Spinal cord (tissue), 10 donors: Measurements from ENCODE around the gene ZNF749. TPM values are rescaled to one million over a fixed set of nuclear protein-coding genes. Genes with fewer than 3 reads are reported as not detected.
A peak's percentile ranks its signal among the peaks of the same experiment; 100 is the strongest.

ENCODE experiments used
- DNase-seq, 6 donors: peaks; one replicate each; pipeline versions ENCODE4 v3.0.0 to v3.0.0-alpha.2; 2013 to 2015; ENCODE audit warnings: low spot score in 6 of 6, low read depth in 4 of 6
- H3K27ac ChIP-seq: one replicate; pipeline ENCODE4 v1.5.1; 2013; ENCODE audit warnings: low read depth, low read length, control low read depth
- H3K27me3 ChIP-seq: one replicate; pipeline ENCODE4 v1.6.1; 2013; ENCODE audit warnings: low read length; ENCODE audit not compliant: control insufficient read depth, insufficient read depth
- H3K36me3 ChIP-seq: one replicate; pipeline ENCODE4 v1.6.1; 2013; ENCODE audit warnings: low read length; ENCODE audit not compliant: control insufficient read depth, insufficient read depth
- H3K4me1 ChIP-seq: one replicate; pipeline ENCODE4 v1.6.1; 2013; ENCODE audit warnings: low read length; ENCODE audit not compliant: control insufficient read depth, insufficient read depth
- H3K4me3 ChIP-seq: one replicate; pipeline ENCODE4 v1.5.1; 2013; ENCODE audit warnings: low read depth, low read length, control low read depth
- H3K9me3 ChIP-seq: one replicate; pipeline ENCODE4 v1.6.1; 2013; ENCODE audit warnings: low read length; ENCODE audit not compliant: control insufficient read depth, insufficient read depth
- whole genome bisulfite sequencing: methylation state at CpG from one replicate; pipeline ENCODE4 v1.1.5; 2013; ENCODE audit warnings: missing lambda C conversion rate; ENCODE audit not compliant: insufficient coverage; 5-methylcytosine and 5-hydroxymethylcytosine counted together
- polyA plus RNA-seq, 2 donors: library from polyadenylated mRNA; unstranded; fragments of 120-200 nt; gene quantifications; one replicate each; pipeline ENCODE4 v1.2.1, GENCODE V29; 2013; ENCODE audit not compliant: insufficient read length in 2 of 2
- total RNA-seq, 2 donors: library from RNA; depleted of rRNA in 1 of 2; stranded (reverse); fragments of 120-200 nt in 1 of 2; fragments of >200 nt in 1 of 2; gene quantifications; one replicate each; pipeline versions ENCODE4 v1.2.3 to v1.2.4, GENCODE V29; 2013 to 2014
- donor health status: healthy.

ZNF749 gene
- total and polyA plus RNA-seq, 4 donors: 12.4 to 18.7 (median 14.2) TPM

DNA sequence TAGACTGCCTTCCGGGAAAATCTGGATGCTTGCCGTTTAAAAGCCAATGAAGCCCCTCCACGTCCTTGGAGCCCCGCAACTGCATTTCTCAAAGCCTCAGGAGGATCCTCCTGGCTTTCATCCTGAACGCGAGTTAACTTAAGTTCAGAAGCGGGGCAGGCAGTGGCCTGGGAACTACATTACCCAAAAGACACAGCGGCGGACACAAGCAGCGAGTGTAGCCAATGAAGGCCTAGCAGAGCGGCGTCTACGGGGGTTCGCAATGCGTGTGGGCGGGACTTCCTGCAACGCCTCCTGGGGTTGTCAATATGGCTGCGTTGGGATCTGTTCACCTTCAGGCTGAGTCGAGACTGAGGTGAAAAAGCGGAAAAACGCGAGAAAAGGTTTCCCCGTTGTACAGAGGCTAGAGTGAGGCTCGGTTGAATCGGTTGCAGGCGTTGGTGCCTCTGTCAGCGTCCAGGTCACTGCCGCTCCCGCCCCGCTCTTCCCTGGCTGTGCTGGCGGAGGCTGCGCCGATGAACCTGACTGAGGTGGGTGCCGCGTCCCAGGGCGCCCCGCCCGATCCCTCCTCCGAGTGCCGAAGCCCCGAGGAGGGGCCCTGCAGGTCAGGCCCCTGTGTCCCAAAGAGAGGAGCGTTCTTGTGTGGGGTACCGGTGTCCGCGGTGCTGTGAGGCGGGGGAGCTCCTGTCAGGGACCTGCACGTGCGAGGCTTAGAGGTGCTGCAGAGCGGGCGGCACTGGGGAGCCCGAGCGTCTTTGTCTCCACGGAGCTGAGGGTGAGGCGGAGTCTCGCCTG, 24.1 kb upstream of the ZNF749 start, which contains the start of gene ZNF17:
Gene ZNF17, plus strand, starts transcription at position 285 of the 795 bp plus-strand sequence. CDS start 2,455 bp downstream, outside the sequence.
- H3K4me1 ChIP-seq: peaks cover 13% of the 10 kb centered on the region
- H3K9me3 ChIP-seq: no peaks in the 10 kb centered on the region
- no peak within 1 kb of the TSS for H3K27ac ChIP-seq
- H3K4me3 ChIP-seq: peak within 1 kb of the TSS; percentile 90
- peaks cover 23% of the 10 kb centered on the region for H3K36me3 ChIP-seq
- peak; percentile 82 to 98 (median 90) for DNase-seq
- WGBS: under 1% methylated on average over 55 of the region's 55 CpGs
- no peaks in the 10 kb centered on the region for H3K27me3 ChIP-seq

- Histone ChIP-seq H3K36me3 (peaks cover 35% of the 10 kb centered on the region), H3K4me3 (no peak overlapping the region), H3K27me3 (no peaks in the 10 kb centered on the region), H3K9me3 (no peaks in the 10 kb centered on the region), H3K4me1 (no peaks in the 10 kb centered on the region), H3K27ac (no peak overlapping the region)
- DNase-seq: no peak
- 100% methylated on average over 2 of the region's 4 CpGs for WGBS
Measured at GRCh38 chr19:57419439-57419838, 15.7 kb upstream of the ZNF749 start.

GRCh38 chr19:57421037-57421436, 14.1 kb upstream of the ZNF749 start:
- H3K9me3 ChIP-seq: no peaks in the 10 kb centered on the region
- no peak for DNase-seq
- no peak overlapping the region for H3K4me3 ChIP-seq
- H3K27me3 ChIP-seq: no peaks in the 10 kb centered on the region
- H3K27ac ChIP-seq: no peak overlapping the region
- H3K4me1 ChIP-seq: no peaks in the 10 kb centered on the region
- WGBS: no CpG with 5 or more reads among the region's 3 CpGs
- peaks cover 29% of the 10 kb centered on the region for H3K36me3 ChIP-seq

DNA sequence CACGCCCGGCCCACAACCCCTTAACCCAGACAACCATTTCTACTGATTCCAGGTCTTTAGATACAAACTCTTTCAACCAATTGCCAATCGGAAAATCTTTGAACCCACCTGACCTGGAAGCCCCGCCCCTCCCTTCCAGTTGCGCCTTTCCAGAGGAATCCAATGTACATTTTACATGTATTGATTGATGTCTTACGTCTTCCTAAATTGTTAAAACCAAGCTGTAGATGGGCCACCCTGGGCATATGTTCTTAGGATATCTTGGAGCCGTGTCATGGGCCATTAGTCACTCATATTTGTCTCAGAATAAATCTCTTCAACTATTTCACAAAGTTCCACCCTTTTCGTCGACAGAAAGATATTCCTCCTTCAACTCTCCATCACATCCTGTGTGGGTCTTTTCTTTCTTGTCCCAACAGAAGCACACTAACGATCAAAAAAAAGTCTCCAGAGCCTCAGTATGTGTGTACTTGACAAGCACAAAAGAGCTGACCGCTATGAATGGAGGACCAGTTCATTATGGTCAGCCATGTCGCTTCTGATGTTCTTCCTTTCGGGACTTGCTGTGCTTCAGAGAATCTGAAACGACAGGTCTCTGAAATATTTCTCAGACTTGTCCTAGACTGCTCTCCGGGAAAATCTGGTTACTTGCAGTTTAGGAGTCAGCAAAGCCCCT, 601 bp upstream of the ZNF749 start:
- DNase-seq: peak in 1 of 6 donors; percentile 48
- Histone ChIP-seq H3K9me3 (no peaks in the 10 kb centered on the region), H3K27me3 (no peaks in the 10 kb centered on the region), H3K36me3 (peaks cover 10% of the 10 kb centered on the region), H3K4me3 (peak overlapping the region; percentile 83), H3K27ac (peak overlapping the region; percentile 63), H3K4me1 (peaks cover 16% of the 10 kb centered on the region)
- WGBS: 31% methylated on average over 13 of the region's 15 CpGs

DNA sequence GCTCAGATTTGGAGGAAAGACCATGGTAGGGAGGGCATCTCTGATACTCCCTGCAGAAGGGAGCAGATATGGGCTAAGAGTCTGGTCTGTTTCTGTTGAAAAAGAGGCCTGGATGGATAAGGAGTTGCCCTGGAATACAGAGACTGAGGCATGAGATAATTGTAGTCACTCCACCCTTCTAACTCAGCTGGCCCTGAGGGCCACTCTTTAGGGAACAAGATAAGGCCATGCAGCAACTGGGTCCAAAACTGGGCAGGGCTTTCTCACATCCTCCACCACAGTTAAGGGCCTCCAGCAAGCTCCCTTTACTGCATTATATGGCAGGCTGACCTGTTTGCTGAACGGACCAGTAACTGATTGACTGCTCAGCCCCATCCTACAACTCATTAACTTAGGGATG, 1.3 kb downstream of the ZNF749 start:
- peaks cover 12% of the 10 kb centered on the region for H3K36me3 ChIP-seq
- H3K27me3 ChIP-seq: no peaks in the 10 kb centered on the region
- no peaks in the 10 kb centered on the region for H3K9me3 ChIP-seq
- no CpG with 5 or more reads among the region's 1 CpG for WGBS
- no peak for DNase-seq
- no peak overlapping the region for H3K27ac ChIP-seq
- H3K4me3 ChIP-seq: peak overlapping the region; percentile 83
- peaks cover 16% of the 10 kb centered on the region for H3K4me1 ChIP-seq

DNA sequence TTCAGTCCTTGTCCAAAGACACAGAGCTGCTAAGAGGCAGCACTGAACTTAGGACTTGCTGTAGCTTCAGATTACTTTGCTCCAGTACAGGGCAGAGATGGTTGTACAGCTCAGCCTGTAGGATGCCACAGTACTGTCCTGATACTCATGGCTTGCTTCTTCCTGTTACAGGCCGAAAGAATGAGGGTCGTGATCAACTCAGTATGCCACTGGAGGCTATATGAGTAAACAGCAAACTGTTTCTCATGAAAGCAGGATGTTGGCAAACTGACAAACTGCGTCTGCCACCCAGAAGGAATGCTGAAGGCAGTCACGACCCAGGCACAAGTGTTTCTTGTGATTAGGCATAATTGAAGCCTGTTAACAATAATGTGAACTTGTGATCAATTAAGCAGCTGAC, 2.8 kb downstream of the ZNF749 start:
- WGBS: 58% methylated on average over 3 of the region's 4 CpGs
- no peak overlapping the region for H3K27ac ChIP-seq
- DNase-seq: no peak

DNA sequence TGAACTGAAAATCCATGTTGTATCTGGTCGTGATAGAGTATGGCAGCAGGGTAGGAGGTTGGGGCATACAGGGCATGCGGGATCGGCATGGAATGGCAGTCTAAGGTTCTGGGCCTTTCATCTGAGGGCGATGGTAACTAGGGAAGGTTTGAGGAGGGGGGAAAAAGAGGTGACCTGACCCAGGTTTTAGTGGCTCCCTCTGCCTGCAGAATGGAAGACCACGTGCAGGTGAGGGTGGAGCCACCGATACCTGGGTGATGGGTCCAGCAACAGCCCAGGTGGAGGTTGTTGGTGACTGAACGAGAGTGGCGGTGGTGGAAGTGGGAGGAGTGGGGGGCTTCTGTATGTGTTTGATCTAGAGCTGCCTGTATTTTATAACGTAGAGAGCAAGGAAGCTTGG, 3.8 kb downstream of the ZNF749 start:
- H3K9me3 ChIP-seq: no peaks in the 10 kb centered on the region
- 92% methylated on average over 9 of the region's 9 CpGs for WGBS
- peaks cover 18% of the 10 kb centered on the region for H3K36me3 ChIP-seq
- no peaks in the 10 kb centered on the region for H3K27me3 ChIP-seq
- H3K27ac ChIP-seq: no peak overlapping the region
- DNase-seq: no peak
- H3K4me3 ChIP-seq: no peak overlapping the region
- H3K4me1 ChIP-seq: peaks cover 15% of the 10 kb centered on the region

More for the DNA sequence above, 2.8 kb downstream of the ZNF749 start:
- H3K9me3 ChIP-seq: no peaks in the 10 kb centered on the region
- no peak overlapping the region for H3K4me3 ChIP-seq
- no peaks in the 10 kb centered on the region for H3K27me3 ChIP-seq
- H3K4me1 ChIP-seq: peaks cover 16% of the 10 kb centered on the region
- peaks cover 12% of the 10 kb centered on the region for H3K36me3 ChIP-seq

GRCh38 chr19:57441979-57442752, 7.0 kb downstream of the ZNF749 start:
- WGBS: 92% methylated on average over 4 of the region's 7 CpGs
- H3K9me3 ChIP-seq: no peaks in the 10 kb centered on the region
- H3K27me3 ChIP-seq: no peaks in the 10 kb centered on the region
- H3K36me3 ChIP-seq: peaks cover 18% of the 10 kb centered on the region
- H3K4me1 ChIP-seq: peaks cover 4% of the 10 kb centered on the region
- no peak for DNase-seq
- no peak overlapping the region for H3K27ac ChIP-seq
- H3K4me3 ChIP-seq: no peak overlapping the region

- no peak for DNase-seq
- Histone ChIP-seq H3K4me3 (no peak overlapping the region), H3K36me3 (peaks cover 18% of the 10 kb centered on the region), H3K4me1 (no peaks in the 10 kb centered on the region), H3K9me3 (no peaks in the 10 kb centered on the region), H3K27me3 (no peaks in the 10 kb centered on the region), H3K27ac (no peak overlapping the region)
- 96% methylated on average over 3 of the region's 5 CpGs for WGBS
Measured at GRCh38 chr19:57443121-57443696, 8.1 kb downstream of the ZNF749 start.
